NCI-H524 treated with DMSO at 0.1 percent for 48 hours (cell line): ENCODE data around the gene BCKDHA.
"Not testable (repeated sequence)": the region's sequence is repeated elsewhere in the genome, so short reads cannot be mapped to it uniquely, and the experiment has no call there.

Experiments
- DNase-seq: peaks from one replicate; lab custom pipeline; 2025; lab: John Stamatoyannopoulos, UW

The BCKDHA gene

GRCh38 chr19:41405776-41406175 lies 8.2 kb downstream of the BCKDHA start:
- no peak for DNase-seq

GRCh38 chr19:41407271-41407670 lies 9.7 kb downstream of the BCKDHA start:
- no peak for DNase-seq

GRCh38 chr19:41408256-41408655 lies 10.6 kb downstream of the BCKDHA start:
- no peak for DNase-seq

GRCh38 chr19:41408846-41409245 lies 11.2 kb downstream of the BCKDHA start:
- not testable (repeated sequence) for DNase-seq

GRCh38 chr19:41409288-41409687 lies 11.7 kb downstream of the BCKDHA start:
- no peak for DNase-seq

- no peak for DNase-seq
These were observed 12.9 kb downstream of the BCKDHA start for GRCh38 chr19:41410336-41411054.

- no peak for DNase-seq
These were observed 13.7 kb downstream of the BCKDHA start for GRCh38 chr19:41411100-41411967.

- no peak for DNase-seq
These were observed 14.3 kb downstream of the BCKDHA start for GRCh38 chr19:41411968-41412265.

GRCh38 chr19:41412953-41413352 lies 15.3 kb downstream of the BCKDHA start:
- DNase-seq = no peak

GRCh38 chr19:41413947-41414346 lies 16.3 kb downstream of the BCKDHA start:
- DNase-seq = no peak

GRCh38 chr19:41414461-41414860 lies 16.8 kb downstream of the BCKDHA start:
- no peak for DNase-seq

GRCh38 chr19:41415154-41415571 lies 17.5 kb downstream of the BCKDHA start:
- no peak for DNase-seq

GRCh38 chr19:41416194-41416674 lies 18.6 kb downstream of the BCKDHA start:
- no peak for DNase-seq

- no peak for DNase-seq
These were observed 22.7 kb downstream of the BCKDHA start for GRCh38 chr19:41420101-41420880.

GRCh38 chr19:41421314-41421713 lies 23.7 kb downstream of the BCKDHA start:
- DNase-seq = no peak

GRCh38 chr19:41421973-41422372 lies 24.4 kb downstream of the BCKDHA start:
- no peak for DNase-seq

- no peak for DNase-seq
These were observed 24.8 kb downstream of the BCKDHA start for GRCh38 chr19:41422456-41422855.

GRCh38 chr19:41422955-41423354 lies 25.3 kb downstream of the BCKDHA start:
- DNase-seq = no peak

- DNase-seq = no peak
These were observed 26.9 kb downstream of the BCKDHA start for GRCh38 chr19:41424335-41425173.

GRCh38 chr19:41425174-41426115 lies 27.8 kb downstream of the BCKDHA start:
- no peak for DNase-seq
